Peyer's patch (tissue), 4 donors: Measurements from ENCODE around the gene USP4. TPM values are rescaled to one million over a fixed set of nuclear protein-coding genes. Genes with fewer than 3 reads are reported as not detected.

Experiments used
- DNase-seq, 3 donors: peaks; one replicate each; pipeline ENCODE4 v3.0.0-alpha.2; 2017 to 2019
- H3K27ac ChIP-seq, 4 donors: fragments of 200-600 bp; sonication (generic); one replicate each; pipeline ENCODE4 v1.5.1; 2016 to 2019
- H3K27me3 ChIP-seq, 2 donors: fragments of 200-600 bp; sonication (generic); one replicate each; pipeline ENCODE4 v1.5.1; 2019
- H3K36me3 ChIP-seq, 3 donors: fragments of 200-600 bp; sonication (generic); one replicate each; pipeline ENCODE4 v1.5.1; 2016 to 2019
- H3K4me1 ChIP-seq, 4 donors: fragments of 200-600 bp; sonication (generic); one replicate each; pipeline ENCODE4 v1.5.1; 2016 to 2019
- H3K4me3 ChIP-seq, 4 donors: fragments of 200-600 bp; sonication (generic); 1 replicate in 3 of 4; 2 replicates in 1 of 4; pipeline ENCODE4 v1.5.1; 2016 to 2019; ENCODE audit warnings: mild to moderate bottlenecking in 1 of 4
- H3K9me3 ChIP-seq, 4 donors: fragments of 200-600 bp; sonication (generic); one replicate each; pipeline ENCODE4 v1.5.1; 2016 to 2019; ENCODE audit warnings: mild to moderate bottlenecking in 1 of 4
- POLR2A ChIP-seq, 2 donors: fragments of 450-650 bp; IDR thresholded peaks; one replicate each; pipeline ENCODE4 v1.5.1; 2017; ENCODE audit warnings: antibody characterized with exemption in 2 of 2, mild to moderate bottlenecking in 2 of 2, moderate library complexity in 2 of 2
- total RNA-seq, 4 donors: library from RNA; depleted of rRNA; stranded (reverse); fragments of >200 nt; gene quantifications; one replicate each; pipeline ENCODE4 v1.1.0, GENCODE V29; 2016
- TF ChIP-seq, protein P1 (sequence below), 6 experiments: fragments of 450-650 bp in 4 of 6; fragments of 200-600 bp in 2 of 6; sonication (generic) in 1 of 6; IDR thresholded peaks; one replicate each; pipeline ENCODE4 v1.5.1; 2017 to 2019; ENCODE audit warnings: antibody characterized with exemption in 6 of 6, mild to moderate bottlenecking in 3 of 6, moderate library complexity in 1 of 6

USP4 gene
- total RNA-seq, 4 donors from 2014 or later: 26.3 to 106 (median 47.5) TPM

DNA sequence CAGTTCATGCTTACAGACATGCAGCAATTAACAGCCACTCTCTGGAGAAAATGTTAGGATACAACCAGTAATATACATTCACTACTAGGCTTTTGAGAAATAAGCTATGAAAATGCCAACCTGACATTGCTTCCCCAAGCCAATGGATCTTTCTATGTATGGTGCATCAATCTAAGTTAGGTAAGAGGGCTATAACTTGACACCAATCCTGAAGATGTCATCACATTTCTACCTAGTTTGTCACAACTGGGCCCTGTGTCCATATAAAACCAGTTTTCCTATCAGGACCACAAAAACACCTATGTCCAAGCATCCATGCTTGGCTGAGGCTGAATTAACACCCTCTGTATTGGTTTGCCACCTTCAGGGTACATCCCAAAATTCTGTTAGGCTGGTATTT is 32.1 kb upstream of the USP4 start:
- TF ChIP-seq, protein P1, sequence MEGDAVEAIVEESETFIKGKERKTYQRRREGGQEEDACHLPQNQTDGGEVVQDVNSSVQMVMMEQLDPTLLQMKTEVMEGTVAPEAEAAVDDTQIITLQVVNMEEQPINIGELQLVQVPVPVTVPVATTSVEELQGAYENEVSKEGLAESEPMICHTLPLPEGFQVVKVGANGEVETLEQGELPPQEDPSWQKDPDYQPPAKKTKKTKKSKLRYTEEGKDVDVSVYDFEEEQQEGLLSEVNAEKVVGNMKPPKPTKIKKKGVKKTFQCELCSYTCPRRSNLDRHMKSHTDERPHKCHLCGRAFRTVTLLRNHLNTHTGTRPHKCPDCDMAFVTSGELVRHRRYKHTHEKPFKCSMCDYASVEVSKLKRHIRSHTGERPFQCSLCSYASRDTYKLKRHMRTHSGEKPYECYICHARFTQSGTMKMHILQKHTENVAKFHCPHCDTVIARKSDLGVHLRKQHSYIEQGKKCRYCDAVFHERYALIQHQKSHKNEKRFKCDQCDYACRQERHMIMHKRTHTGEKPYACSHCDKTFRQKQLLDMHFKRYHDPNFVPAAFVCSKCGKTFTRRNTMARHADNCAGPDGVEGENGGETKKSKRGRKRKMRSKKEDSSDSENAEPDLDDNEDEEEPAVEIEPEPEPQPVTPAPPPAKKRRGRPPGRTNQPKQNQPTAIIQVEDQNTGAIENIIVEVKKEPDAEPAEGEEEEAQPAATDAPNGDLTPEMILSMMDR (IDR thresholded peaks at IDR 0.05): no peak
- TF ChIP-seq POLR2A (IDR thresholded peaks at IDR 0.05): no peak
- no peak overlapping the region for H3K27ac ChIP-seq
- no peak for DNase-seq
- H3K27me3 ChIP-seq: no peaks in the 10 kb centered on the region
- no peaks in the 10 kb centered on the region for H3K4me1 ChIP-seq
- H3K4me3 ChIP-seq: no peak overlapping the region
- H3K9me3 ChIP-seq: no peaks in the 10 kb centered on the region
- H3K36me3 ChIP-seq: peaks cover 0 to 78% (median 0%) of the 10 kb centered on the region in 3 donors

DNA sequence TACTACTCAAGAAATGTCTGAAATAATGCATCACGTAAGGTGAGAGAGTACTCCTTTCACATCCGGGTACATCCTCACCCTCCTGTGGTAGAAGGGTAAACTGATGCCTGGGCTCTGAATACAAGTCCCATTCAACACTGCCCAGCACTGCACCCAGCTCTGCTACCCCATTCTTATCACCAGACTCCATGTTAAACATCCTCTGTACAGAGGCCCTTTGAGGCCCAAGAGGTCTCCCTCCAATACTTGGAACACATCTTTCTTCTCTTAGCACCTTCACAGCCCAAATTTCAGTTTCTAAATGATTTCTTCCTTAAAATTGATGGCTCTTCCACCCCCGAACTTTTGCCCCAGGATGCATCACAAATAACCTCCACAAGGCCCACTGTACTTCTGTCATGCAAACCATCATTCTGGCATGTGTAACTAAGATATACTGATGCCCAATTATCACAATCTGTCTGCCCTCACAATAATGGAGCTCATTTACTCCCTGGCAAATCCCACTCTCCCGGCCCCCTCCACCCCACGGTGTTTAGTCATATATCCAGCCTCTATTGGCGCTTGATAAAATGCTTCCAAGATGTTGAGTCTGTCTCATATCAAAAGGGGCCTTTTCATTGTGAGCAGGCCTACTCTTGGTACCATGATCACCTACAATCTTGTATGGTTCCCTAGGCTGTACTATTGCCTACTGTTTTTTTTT is 30.9 kb upstream of the USP4 start:
- no peak for TF ChIP-seq POLR2A (IDR thresholded peaks at IDR 0.05)
- TF ChIP-seq, protein P1 (IDR thresholded peaks at IDR 0.05): no peak
- no peak for DNase-seq
- Histone ChIP-seq H3K4me3 (no peak overlapping the region), H3K36me3 (peaks cover 0 to 90% (median 0%) of the 10 kb centered on the region in 3 donors), H3K4me1 (no peaks in the 10 kb centered on the region), H3K27ac (no peak overlapping the region), H3K27me3 (no peaks in the 10 kb centered on the region), H3K9me3 (no peaks in the 10 kb centered on the region)

DNA sequence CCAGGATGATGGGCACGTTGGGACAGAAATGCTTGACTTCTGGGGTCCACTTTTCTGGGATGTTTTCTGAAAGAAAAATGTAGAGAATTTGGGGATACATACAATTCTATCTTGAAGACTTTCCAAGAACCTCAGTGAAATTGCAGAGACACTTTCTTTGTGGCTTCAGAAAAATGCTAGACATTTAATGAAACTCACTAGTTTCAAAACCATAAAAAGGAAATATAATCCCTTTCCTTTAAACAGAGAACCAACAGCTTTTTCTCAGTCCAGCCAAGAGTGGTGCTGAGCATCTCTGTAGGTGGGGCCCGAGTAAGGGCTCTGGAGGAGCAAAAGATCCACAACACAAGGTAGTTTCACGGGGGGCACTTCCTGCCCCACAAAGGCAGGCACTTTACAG is 22.7 kb upstream of the USP4 start:
- Histone ChIP-seq H3K27ac (no peak overlapping the region), H3K4me3 (no peak overlapping the region), H3K4me1 (peaks cover 0 to 10% (median 6%) of the 10 kb centered on the region in 4 donors), H3K36me3 (peaks cover 0 to 81% (median 0%) of the 10 kb centered on the region in 3 donors), H3K9me3 (no peaks in the 10 kb centered on the region), H3K27me3 (no peaks in the 10 kb centered on the region)
- TF ChIP-seq, protein P1 (IDR thresholded peaks at IDR 0.05): no peak
- no peak for TF ChIP-seq POLR2A (IDR thresholded peaks at IDR 0.05)
- no peak for DNase-seq

DNA sequence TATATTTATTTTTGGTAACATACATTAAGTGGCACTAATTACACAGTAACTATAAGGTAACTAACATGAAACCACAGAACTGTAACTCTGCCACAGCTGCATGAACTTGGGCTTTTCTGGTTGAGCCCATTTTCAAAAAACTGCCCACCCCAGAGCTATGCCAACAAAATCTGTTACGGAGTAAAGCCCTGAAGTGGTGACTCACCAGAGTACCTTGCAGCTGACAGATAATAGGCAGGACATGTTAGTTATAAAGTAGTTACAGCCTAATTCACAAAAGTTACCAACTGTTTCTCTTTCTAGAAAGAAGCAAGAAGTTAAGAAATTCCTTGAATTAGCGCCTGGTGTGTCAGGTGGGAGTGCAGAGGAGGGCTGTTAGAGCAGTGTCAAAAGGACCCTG is 19.8 kb upstream of the USP4 start:
- no peaks in the 10 kb centered on the region for H3K27me3 ChIP-seq
- peaks cover 0 to 51% (median 0%) of the 10 kb centered on the region in 3 donors for H3K36me3 ChIP-seq
- H3K4me1 ChIP-seq: peaks cover 0 to 10% (median 6%) of the 10 kb centered on the region in 4 donors
- no peak overlapping the region for H3K4me3 ChIP-seq
- DNase-seq: no peak
- no peaks in the 10 kb centered on the region for H3K9me3 ChIP-seq
- peak overlapping the region in 2 of 4 donors; percentile 94 to 95 for H3K27ac ChIP-seq
- no peak for TF ChIP-seq POLR2A (IDR thresholded peaks at IDR 0.05)
- TF ChIP-seq, protein P1 (IDR thresholded peaks at IDR 0.05): no peak

DNA sequence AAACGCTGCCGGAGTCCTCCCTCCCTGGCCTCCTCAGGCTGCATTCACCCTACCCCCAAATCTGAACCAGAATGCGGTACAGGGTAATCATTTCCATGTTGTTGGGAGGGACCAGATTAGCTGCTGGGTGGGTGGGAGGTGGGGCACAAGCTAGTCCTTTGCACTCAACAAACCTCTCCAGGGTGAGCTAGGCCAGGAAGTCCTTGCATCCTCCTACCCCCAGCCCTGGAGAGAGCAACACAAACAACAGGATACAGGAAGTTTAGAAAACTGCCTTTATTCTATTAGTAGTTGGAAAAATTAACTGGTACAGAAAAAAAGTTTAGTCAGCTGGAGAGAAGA is 19.0 kb upstream of the USP4 start:
- Histone ChIP-seq H3K27ac (peak overlapping the region; percentile 85 to 95 (median 94)), H3K4me3 (peak overlapping the region; percentile 68 to 85 (median 78)), H3K9me3 (no peaks in the 10 kb centered on the region), H3K27me3 (no peaks in the 10 kb centered on the region), H3K36me3 (peaks cover 0 to 44% (median 0%) of the 10 kb centered on the region in 3 donors), H3K4me1 (peaks cover 0 to 10% (median 6%) of the 10 kb centered on the region in 4 donors)
- DNase-seq: no peak
- no peak for TF ChIP-seq POLR2A (IDR thresholded peaks at IDR 0.05)
- TF ChIP-seq, protein P1 (IDR thresholded peaks at IDR 0.05): no peak
